CD4-positive, alpha-beta T cell treated with Interleukin-6 for 4 hours (primary cell): Measurements from ENCODE around the gene THAP9.
"Not testable (repeated sequence)": the region's sequence is repeated elsewhere in the genome, so short reads cannot be mapped to it uniquely, and the experiment has no call there.

ENCODE experiments used
- DNase-seq: peaks from one replicate; pipeline ENCODE4 v3.0.0-alpha.2; 2020; ENCODE audit warnings: mixed read lengths

Gene THAP9

GRCh38 chr4:82900411-82901182 is at the start of gene THAP9:
TSS of gene THAP9 (plus strand) at chr4:82900735. CDS start at chr4:82900803, 68 bp downstream.
- DNase-seq, result peak; percentile 98

DNA sequence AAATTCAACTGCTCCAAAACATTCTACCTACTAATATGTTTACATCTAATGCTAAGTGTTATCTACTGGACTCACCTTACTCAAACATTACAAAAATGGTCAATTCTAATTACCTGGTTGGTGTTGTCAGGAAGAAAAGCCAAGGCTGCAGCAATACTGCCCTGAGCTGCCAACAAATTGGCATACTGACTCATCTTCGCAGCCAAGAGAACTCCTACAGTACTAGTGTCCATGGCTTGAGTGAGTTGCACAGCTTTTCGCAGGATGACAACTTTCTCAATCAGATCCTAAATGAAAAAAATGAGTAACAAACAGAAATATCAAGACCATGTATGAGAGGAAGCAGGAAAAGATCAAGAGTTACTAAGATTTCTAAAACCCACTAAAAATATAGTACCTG is 49.2 kb upstream of the THAP9 start:
- DNase-seq, result no peak

- DNase-seq, result no peak
These were observed 48.4 kb upstream of the THAP9 start for GRCh38 chr4:82851885-82852750.

- no peak for DNase-seq
These were observed 47.7 kb upstream of the THAP9 start for GRCh38 chr4:82852751-82853285.

DNA sequence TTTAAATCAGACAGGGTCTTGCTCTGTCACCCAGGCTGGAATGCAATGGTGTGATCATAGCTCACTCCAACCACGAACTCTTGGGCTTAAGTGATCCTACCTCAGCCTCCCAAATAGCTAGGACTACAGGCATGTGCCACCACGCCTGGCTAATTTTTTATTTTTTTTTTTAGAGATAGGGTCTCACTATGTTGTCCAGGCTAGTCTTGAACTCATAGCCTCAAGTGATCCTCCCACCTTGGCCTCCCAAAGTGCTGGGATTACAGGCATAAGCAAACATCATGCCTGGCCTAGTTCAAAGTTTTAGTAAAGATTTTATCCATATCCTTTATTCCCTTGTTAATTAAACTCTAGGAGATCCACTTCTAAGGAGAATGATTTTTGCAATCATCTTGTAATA is 40.0 kb upstream of the THAP9 start:
- DNase-seq, result not testable (repeated sequence)

GRCh38 chr4:82861529-82861928 is 39.0 kb upstream of the THAP9 start:
- DNase-seq, result no peak

DNA sequence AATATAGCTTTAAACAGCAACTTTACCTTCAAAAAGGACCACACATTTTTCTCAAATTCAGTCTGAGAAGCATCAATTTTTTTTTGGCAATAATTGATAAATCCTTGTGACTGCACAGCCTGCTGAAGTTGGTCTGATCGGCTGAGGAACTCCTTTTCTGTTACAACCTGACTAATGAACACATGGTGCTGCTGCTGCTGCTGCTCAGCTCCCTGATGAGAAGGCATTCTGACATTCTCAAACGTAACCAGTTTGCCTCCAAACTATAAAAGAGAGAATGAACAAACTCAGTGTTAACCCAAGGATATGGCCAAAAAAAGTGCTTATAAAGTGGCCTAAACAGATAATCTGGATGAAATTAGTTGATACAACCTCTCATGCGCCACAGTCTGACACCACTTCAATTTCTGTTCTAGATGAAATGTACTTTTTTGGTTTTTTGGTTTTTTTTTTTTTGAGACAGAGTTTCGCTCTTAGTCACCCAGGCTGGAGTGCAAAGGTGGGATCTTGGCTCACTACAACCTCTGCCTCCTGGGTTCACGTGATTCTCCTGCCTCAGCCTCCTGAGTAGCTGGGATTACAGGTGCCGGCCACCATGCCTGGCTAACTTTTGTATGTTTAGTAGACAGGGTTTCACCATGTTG is 36.1 kb upstream of the THAP9 start:
- no peak for DNase-seq

DNA sequence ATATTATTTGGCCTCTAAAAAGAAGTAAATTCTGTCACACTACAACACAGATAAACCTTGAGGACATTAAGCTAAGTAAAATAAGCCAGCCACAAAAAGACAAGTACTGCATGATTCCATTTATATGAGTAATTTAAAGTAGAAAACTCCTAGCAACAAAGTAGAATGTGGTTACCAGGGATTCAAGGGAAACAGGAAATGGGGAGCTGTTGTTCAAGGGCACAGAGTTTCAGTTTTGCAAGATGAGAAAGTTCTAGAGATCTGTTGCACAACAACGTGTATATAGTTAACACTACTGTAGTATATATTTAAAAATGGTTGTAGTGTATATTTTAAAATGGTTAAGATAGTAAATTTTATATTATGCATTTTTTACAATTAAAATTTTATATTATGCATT is 34.9 kb upstream of the THAP9 start:
- DNase-seq, result no peak

- DNase-seq, result not testable (repeated sequence)
These were observed 34.5 kb upstream of the THAP9 start for GRCh38 chr4:82866033-82866432.

- DNase-seq, result no peak
These were observed 33.7 kb upstream of the THAP9 start for GRCh38 chr4:82866706-82867385.

GRCh38 chr4:82868572-82868971 is 32.0 kb upstream of the THAP9 start:
- DNase-seq, result no peak

DNA sequence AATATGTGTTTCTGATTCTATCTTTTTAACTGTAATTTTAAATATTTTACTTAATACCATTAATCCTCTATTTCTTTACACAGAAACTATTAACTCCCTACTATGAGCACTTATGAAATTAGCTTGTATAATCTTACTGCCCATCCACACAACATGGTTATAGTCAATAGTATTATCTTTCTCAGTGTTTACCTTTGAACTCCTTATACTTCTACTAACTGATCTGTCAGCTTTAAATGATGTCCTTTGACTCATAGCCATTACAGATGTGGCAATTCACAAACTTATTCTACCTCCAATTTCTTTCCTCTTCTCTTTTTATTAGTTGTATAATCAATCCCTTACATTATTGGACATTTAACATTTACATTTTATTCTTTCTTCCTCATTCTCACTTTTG is 15.1 kb upstream of the THAP9 start:
- no peak for DNase-seq

DNA sequence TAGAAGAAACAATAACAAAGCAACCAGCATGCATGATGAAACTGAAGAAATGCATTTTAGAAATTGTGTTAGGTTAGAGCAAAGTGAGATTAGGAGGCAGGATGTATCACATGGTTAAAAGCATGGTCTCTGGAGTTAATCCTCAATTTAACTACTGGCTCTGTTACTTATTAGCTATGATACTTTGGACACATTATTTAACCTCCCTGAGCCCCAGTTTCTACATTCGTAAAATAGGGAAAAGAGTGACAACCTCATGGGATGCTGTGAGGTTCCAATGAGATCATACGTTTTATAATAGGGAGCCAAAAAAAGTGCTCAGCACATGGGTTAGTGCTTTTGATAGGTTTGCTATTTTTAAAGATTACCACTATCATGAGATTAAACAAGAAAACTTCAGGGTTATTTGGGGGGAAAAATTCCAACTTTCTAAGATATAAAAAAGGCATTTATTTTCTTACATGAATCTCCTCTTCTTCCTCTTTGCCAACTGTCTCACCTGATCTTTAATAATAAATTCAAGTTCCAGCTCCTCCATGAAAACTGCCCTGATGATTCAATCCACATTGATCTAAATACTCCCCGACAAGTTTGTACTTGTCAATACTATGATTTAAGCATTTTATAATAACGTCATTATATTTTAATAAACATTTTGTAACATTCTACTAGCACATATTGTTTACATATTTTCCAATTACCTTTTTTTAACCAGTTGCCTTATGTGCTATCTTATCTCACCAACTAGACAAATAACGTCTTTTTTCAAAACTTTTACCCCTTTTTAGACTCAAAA is 14.2 kb upstream of the THAP9 start:
- no peak for DNase-seq

GRCh38 chr4:82889287-82889686 is 11.2 kb upstream of the THAP9 start:
- DNase-seq, result no peak

DNA sequence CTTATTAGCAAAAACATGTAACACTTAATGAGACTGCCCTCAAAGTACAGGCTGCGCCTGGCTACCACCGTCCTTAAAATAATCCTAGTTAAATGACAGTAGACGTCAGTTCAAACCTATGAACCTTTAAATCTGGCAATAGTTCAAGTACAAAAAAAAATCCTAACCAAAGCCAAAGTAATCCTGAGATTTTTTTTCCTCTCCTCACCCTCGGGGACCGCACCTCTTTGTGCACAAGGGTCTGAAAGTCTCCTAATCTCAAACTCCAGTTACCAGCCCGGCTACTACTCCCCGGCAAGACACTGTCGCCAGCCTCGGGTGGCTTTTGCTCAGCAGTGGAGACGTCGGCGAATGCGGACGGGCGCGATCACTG is 10.0 kb upstream of the THAP9 start:
- no peak for DNase-seq

- peak; percentile 98 for DNase-seq
These were observed 9.4 kb upstream of the THAP9 start, which contains the start of gene SEC31A for GRCh38 chr4:82890901-82891706. TSS of gene SEC31A (minus strand) at chr4:82891153. CDS start at chr4:82881936, 9,217 bp downstream.

DNA sequence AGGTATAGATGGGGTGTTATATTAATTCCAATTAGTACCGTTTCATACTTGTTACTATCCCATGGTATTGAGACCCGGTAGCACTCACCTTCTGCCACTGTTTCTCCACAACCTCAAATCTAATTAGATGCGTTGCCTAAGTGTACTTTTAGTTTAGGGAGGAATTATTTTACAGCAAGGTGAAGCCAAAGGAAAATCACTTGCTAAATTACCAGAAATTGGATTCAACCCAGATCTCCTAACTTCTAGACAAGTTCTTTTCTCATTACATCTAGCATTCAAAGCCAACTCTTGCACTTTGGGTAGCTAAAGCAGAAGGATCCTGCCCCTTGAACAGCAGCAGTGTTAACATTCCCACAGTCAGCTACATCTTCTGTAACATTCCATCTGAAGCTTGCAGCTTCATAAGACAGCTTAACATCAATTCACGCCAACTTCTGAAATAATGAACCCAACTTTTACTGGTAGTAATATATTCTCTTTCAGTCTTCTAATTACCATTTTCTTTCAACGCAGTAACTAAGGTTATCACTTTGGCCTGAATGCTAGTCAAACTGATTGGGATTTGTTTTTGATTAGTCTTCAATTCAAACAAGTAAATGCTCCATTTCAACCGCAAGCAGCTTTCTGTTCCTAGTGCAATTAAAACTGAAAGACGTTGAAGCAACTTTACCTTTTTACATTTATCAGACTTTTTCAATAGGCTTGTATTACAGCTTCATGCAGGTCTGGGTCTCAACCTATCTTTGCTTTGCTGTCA is 8.6 kb upstream of the THAP9 start:
- DNase-seq, result no peak

- no peak for DNase-seq
These were observed 8.1 kb upstream of the THAP9 start for GRCh38 chr4:82892467-82892802.

DNA sequence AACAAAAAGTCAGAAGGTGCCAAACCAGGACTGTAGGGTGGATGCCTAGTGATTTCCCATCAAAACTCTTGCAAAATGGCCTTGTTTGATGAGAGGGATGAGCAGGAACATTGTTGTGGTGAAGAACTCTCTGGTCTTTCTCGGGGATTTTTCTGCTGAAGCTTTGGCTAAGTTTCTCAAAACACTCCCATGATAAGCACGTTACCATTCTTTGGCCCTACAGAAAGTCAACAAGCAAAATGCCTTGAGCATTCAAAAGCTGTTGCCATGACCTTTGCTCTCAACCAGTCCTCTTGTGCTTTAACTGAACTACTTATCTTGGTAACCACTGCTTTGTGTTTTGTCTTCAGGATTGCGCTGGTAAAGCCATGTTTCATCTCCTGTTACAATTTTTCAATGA is 6.6 kb upstream of the THAP9 start:
- no peak for DNase-seq

DNA sequence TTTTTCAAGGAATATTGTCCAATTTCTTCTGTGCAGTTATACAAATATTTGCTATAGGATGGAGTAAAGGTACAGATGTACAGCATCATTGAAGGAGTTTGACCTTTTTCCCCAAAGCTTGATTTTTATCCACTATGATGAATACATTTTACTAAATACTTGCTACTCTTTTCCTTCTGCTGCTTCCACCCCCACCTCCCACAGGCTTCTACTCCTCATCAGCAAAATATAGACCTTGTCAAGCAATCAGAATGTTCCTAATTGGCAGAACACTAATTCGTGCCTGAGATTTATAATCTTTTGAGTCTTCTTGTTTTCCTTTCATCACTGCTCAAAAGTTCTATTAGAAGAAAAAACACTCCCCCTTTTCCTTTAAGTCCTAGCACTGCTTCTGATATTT is 3.8 kb upstream of the THAP9 start:
- no peak for DNase-seq
